Thoracic aorta (tissue), 2 donors: Measurements from ENCODE around the gene CNOT8. TPM values are rescaled to one million over a fixed set of nuclear protein-coding genes. Genes with fewer than 3 reads are reported as not detected.

Experiments
- ATAC-seq: fragments of 150-250 bp; one replicate; pipeline ENCODE4 v1.8.0; 2017; ENCODE audit warnings: low read depth; ENCODE audit not compliant: insufficient number of reproducible peaks, low FRiP score
- DNase-seq: peaks from one replicate; pipeline ENCODE4 v3.0.0-alpha.2; 2020; ENCODE audit warnings: low spot score
- H3K27ac ChIP-seq, 2 donors: fragments of 200-600 bp; sonication (generic); 1 replicate in 1 of 2; 2 replicates in 1 of 2; pipeline ENCODE4 v1.5.1; 2016; ENCODE audit warnings: mild to moderate bottlenecking in 2 of 2, moderate library complexity in 2 of 2
- H3K27me3 ChIP-seq: fragments of 200-600 bp; sonication (generic); replicated peaks from 2 replicates; pipeline ENCODE4 v1.6.0; 2016; ENCODE audit warnings: mild to moderate bottlenecking; ENCODE audit not compliant: insufficient read depth
- H3K36me3 ChIP-seq: fragments of 200-600 bp; sonication (generic); one replicate; pipeline ENCODE4 v1.5.1; 2016
- H3K4me1 ChIP-seq, 2 donors: fragments of 200-600 bp; sonication (generic); 1 replicate in 1 of 2; 2 replicates in 1 of 2; pipeline versions ENCODE4 v1.5.1 to v1.6.0; 2016; ENCODE audit warnings: low read depth in 2 of 2, mild to moderate bottlenecking in 1 of 2; ENCODE audit not compliant: control insufficient read depth in 1 of 2
- H3K4me3 ChIP-seq: fragments of 200-600 bp; sonication (generic); 2 replicates; pipeline ENCODE4 v1.5.1; 2016; ENCODE audit warnings: mild to moderate bottlenecking
- H3K9me3 ChIP-seq: fragments of 200-600 bp; sonication (generic); 2 replicates; pipeline ENCODE4 v1.5.1; 2016
- CTCF ChIP-seq: fragments of 200-600 bp; sonication (generic); IDR thresholded peaks from one replicate; pipeline ENCODE4 v1.5.1; 2019; ENCODE audit warnings: antibody characterized with exemption
- total RNA-seq, 2 donors: library from RNA; depleted of rRNA; stranded (reverse); fragments of >200 nt; gene quantifications; one replicate each; pipeline versions ENCODE4 v1.1.0 to v1.2.3, GENCODE V29; 2016

The CNOT8 gene
- total RNA-seq, 2 donors from 2014 or later: 75.5 to 90.9 TPM

- Histone ChIP-seq H3K27ac (peak overlapping the region; percentile 84 to 85), H3K27me3 (no peaks in the 10 kb centered on the region), H3K4me1 (peaks cover 13 to 22% of the 10 kb centered on the region in 2 donors), H3K9me3 (no peaks in the 10 kb centered on the region), H3K4me3 (no peak overlapping the region), H3K36me3 (no peaks in the 10 kb centered on the region)
- no peak for DNase-seq
- TF ChIP-seq CTCF: no peak
- no peak for ATAC-seq
Measured at GRCh38 chr5:154836225-154836624, 22.2 kb upstream of the CNOT8 start.

- no peak for TF ChIP-seq CTCF
- H3K27me3 ChIP-seq: no peaks in the 10 kb centered on the region
- DNase-seq: no peak
- peaks cover 13 to 22% of the 10 kb centered on the region in 2 donors for H3K4me1 ChIP-seq
- H3K27ac ChIP-seq: no peak overlapping the region
- no peak overlapping the region for H3K4me3 ChIP-seq
- no peak for ATAC-seq
- H3K36me3 ChIP-seq: no peaks in the 10 kb centered on the region
- H3K9me3 ChIP-seq: no peaks in the 10 kb centered on the region
Measured at GRCh38 chr5:154837009-154837901, 21.2 kb upstream of the CNOT8 start.

GRCh38 chr5:154840435-154841272, 17.8 kb upstream of the CNOT8 start:
- ATAC-seq: no peak
- no peaks in the 10 kb centered on the region for H3K36me3 ChIP-seq
- no peaks in the 10 kb centered on the region for H3K27me3 ChIP-seq

GRCh38 chr5:154841273-154841661, 17.2 kb upstream of the CNOT8 start:
- no peak for ATAC-seq
- no peak for TF ChIP-seq CTCF
- H3K4me1 ChIP-seq: peaks cover 0 to 18% of the 10 kb centered on the region in 2 donors

More at GRCh38 chr5:154840435-154841272, 17.8 kb upstream of the CNOT8 start:
- no peak for TF ChIP-seq CTCF
- Histone ChIP-seq H3K27ac (no peak overlapping the region), H3K4me1 (peaks cover 3 to 21% of the 10 kb centered on the region in 2 donors), H3K4me3 (no peak overlapping the region), H3K9me3 (no peaks in the 10 kb centered on the region)
- no peak for DNase-seq

More at GRCh38 chr5:154841273-154841661, 17.2 kb upstream of the CNOT8 start:
- Histone ChIP-seq H3K27ac (no peak overlapping the region), H3K27me3 (no peaks in the 10 kb centered on the region), H3K4me3 (no peak overlapping the region), H3K36me3 (no peaks in the 10 kb centered on the region), H3K9me3 (no peaks in the 10 kb centered on the region)
- DNase-seq: no peak
